Right ventricle myocardium superior (tissue), 1 donor: ENCODE data around the gene PFN1. TPM values are rescaled to one million over a fixed set of nuclear protein-coding genes. Genes with fewer than 3 reads are reported as not detected.
A peak's percentile ranks its signal among the peaks of the same experiment; 100 is the strongest.

Experiments used
- ATAC-seq: fragments of 200-7000 bp; cut with Tn5 transposase; one replicate; pipeline ENCODE4 v1.9.1; 2020; ENCODE audit warnings: mild to moderate bottlenecking; ENCODE audit not compliant: poor library complexity
- DNase-seq: peaks from one replicate; pipeline ENCODE4 v3.0.0-alpha.2; 2020
- intact Hi-C: fragments of 100-400 bp; cut with DNase I; formaldehyde crosslinking; loops from one replicate; pipeline ENCODE4 v1.11.2; 2022
- long read RNA-seq: library from polyadenylated mRNA; unstranded; transcript quantifications from one replicate; pipeline ENCODE4 v2.0.0, GENCODE V29; 2021
- total RNA-seq: library from RNA; stranded (reverse); fragmentation: NEBNext Ultra II Directional; extraction: Animal tissue kit (Norgen Biotek cat#: 25700); gene quantifications from one replicate; pipeline ENCODE4 v1.2.1, GENCODE V29; 2021
- donor health status: DM: no; HTN: yes; CAD: no; lungs with severe emphysema.

PFN1 gene
- total RNA-seq, result 179 TPM
- long read RNA-seq, transcript PFN1-201 (3 exons, 1,291 nt), result major isoform, 175 of 183 reads
- long read RNA-seq, partial matches to known transcripts, result 1 of 183 reads
- long read RNA-seq, other reads (novel, unspliced or antisense), result 4 of 183 reads

- intact Hi-C loops, result no loop called here
- ATAC-seq, result peak; percentile 80
- peak; percentile 94 for DNase-seq
Measured at GRCh38 chr17:4948166-4948930, at the start of gene PFN1. PFN1 (minus strand) TSS chr17:4948530; CDS start chr17:4948394, 136 bp downstream.

- intact Hi-C loops, result no loop called here
- ATAC-seq (peak; percentile 92), DNase-seq (peak; percentile 97)
Measured at GRCh38 chr17:4997302-4998026, 49.1 kb upstream of the PFN1 start, which contains the start of the genes INCA1 and KIF1C. INCA1 (minus strand) TSS chr17:4997522; CDS start chr17:4994437, 3,085 bp downstream. KIF1C (plus strand) TSS chr17:4997950; CDS start chr17:5000247, 2,297 bp downstream.

GRCh38 chr17:4994081-4994595, 45.8 kb upstream of the PFN1 start:
- intact Hi-C loops, result no loop called here
- no peak for ATAC-seq
- DNase-seq, result no peak

- intact Hi-C loops, result no loop called here
Measured at GRCh38 chr17:4987767-4988567, 39.6 kb upstream of the PFN1 start.

GRCh38 chr17:4986951-4987766, 38.8 kb upstream of the PFN1 start, which contains the start of gene CAMTA2:
CAMTA2 (minus strand) TSS chr17:4987675; CDS start chr17:4986222, 1,453 bp downstream.
- intact Hi-C loops, result no loop called here
- peak; percentile 97 for ATAC-seq

More at GRCh38 chr17:4987767-4988567, 39.6 kb upstream of the PFN1 start:
- peak; percentile 53 for DNase-seq
- peak; percentile 17 for ATAC-seq

GRCh38 chr17:4986403-4986802, 38.1 kb upstream of the PFN1 start:
- intact Hi-C loops, result no loop called here
- ATAC-seq, result no peak
- no peak for DNase-seq

More at GRCh38 chr17:4986951-4987766, 38.8 kb upstream of the PFN1 start, which contains the start of gene CAMTA2:
- DNase-seq, result peak; percentile 96

GRCh38 chr17:4982305-4982704, 34.0 kb upstream of the PFN1 start:
- intact Hi-C loops, result loop anchor here (5.0 kb wide), 1 partner anchor 75 kb away; no protein-coding TSS in a partner anchor
- DNase-seq, result no peak
- no peak for ATAC-seq

- intact Hi-C loops, result loop anchor here (5.0 kb wide), 1 partner anchor 73 kb away; no protein-coding TSS in a partner anchor
- DNase-seq (no peak), ATAC-seq (peak; percentile 53)
Measured at GRCh38 chr17:4980644-4981216, 32.4 kb upstream of the PFN1 start.

GRCh38 chr17:4978726-4979125, 30.4 kb upstream of the PFN1 start:
- no peak for ATAC-seq
- intact Hi-C loops, result no loop called here
- DNase-seq, result no peak

GRCh38 chr17:4974115-4974670, 25.9 kb upstream of the PFN1 start:
- intact Hi-C loops, result no loop called here
- ATAC-seq (peak; percentile 79), DNase-seq (no peak)

GRCh38 chr17:4973256-4974114, 25.2 kb upstream of the PFN1 start:
- intact Hi-C loops, result no loop called here
- DNase-seq (no peak), ATAC-seq (peak; percentile 1)

- ATAC-seq (no peak), DNase-seq (no peak)
- intact Hi-C loops, result no loop called here
Measured at GRCh38 chr17:4972752-4973151, 24.4 kb upstream of the PFN1 start.

GRCh38 chr17:4972322-4972721, 24.0 kb upstream of the PFN1 start:
- intact Hi-C loops, result no loop called here
- ATAC-seq (no peak), DNase-seq (no peak)

GRCh38 chr17:4971826-4972225, 23.5 kb upstream of the PFN1 start:
- intact Hi-C loops, result no loop called here
- ATAC-seq (no peak), DNase-seq (no peak)

GRCh38 chr17:4970273-4970672, 21.9 kb upstream of the PFN1 start:
- DNase-seq (no peak), ATAC-seq (no peak)
- intact Hi-C loops, result no loop called here
